Upper lobe of left lung (tissue), 4 donors: ENCODE results near the gene ARHGAP40.

Experiments used
- EP300 ChIP-seq, 4 donors: sonication (generic); formaldehyde crosslinking; IDR thresholded peaks; one replicate each; pipeline ENCODE4 v1.5.1; 2017; ENCODE audit warnings: antibody characterized with exemption in 4 of 4, control low read depth in 2 of 4
- POLR2A ChIP-seq, 4 donors: fragments of 450-650 bp; IDR thresholded peaks; one replicate each; pipeline ENCODE4 v1.5.1; 2016 to 2017; ENCODE audit warnings: antibody characterized with exemption in 4 of 4, mild to moderate bottlenecking in 2 of 4
- TF ChIP-seq, protein P1 (sequence below), 6 experiments: fragments of 450-650 bp in 4 of 6; fragments of 200-600 bp in 2 of 6; sonication (generic) in 2 of 6; IDR thresholded peaks; one replicate each; pipeline ENCODE4 v1.5.1; 2016 to 2019; ENCODE audit warnings: antibody characterized with exemption in 6 of 6

DNA sequence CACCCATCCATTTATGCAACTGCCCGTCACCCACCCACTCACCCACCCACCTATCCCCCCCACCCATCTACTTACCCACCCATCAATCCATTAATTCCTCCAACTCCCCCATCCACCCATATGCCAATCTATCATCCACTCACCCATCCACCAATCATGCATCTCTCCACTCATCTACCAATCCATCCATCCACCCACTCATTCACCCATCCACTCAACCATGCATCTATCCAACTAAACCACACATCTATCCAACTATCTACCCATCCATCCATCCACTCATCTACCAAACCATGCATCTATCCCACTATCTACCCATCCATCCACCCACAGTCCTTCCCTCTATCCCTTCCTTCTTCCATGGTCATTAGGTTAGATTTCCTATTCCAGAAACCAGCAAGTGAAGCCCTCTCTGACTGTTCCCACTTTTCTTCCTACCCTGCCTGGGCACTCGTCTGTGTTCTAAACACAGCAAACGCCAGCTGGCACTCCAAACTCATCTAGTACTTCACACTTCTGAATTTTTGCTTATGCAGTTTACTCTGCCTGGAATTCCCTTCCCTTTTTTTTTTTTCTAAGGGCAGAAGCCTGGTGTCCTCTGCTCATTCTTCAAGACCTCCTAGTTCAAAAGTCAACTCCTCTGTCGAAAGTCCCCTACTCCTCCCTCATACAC, 43.1 kb downstream of the ARHGAP40 start:
- TF ChIP-seq EP300 (IDR thresholded peaks at IDR 0.05) (no peak), POLR2A (IDR thresholded peaks at IDR 0.05) (no peak)
- TF ChIP-seq, protein P1, sequence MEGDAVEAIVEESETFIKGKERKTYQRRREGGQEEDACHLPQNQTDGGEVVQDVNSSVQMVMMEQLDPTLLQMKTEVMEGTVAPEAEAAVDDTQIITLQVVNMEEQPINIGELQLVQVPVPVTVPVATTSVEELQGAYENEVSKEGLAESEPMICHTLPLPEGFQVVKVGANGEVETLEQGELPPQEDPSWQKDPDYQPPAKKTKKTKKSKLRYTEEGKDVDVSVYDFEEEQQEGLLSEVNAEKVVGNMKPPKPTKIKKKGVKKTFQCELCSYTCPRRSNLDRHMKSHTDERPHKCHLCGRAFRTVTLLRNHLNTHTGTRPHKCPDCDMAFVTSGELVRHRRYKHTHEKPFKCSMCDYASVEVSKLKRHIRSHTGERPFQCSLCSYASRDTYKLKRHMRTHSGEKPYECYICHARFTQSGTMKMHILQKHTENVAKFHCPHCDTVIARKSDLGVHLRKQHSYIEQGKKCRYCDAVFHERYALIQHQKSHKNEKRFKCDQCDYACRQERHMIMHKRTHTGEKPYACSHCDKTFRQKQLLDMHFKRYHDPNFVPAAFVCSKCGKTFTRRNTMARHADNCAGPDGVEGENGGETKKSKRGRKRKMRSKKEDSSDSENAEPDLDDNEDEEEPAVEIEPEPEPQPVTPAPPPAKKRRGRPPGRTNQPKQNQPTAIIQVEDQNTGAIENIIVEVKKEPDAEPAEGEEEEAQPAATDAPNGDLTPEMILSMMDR (IDR thresholded peaks at IDR 0.05), result no peak
